ENCODE results near the gene SURF2. TPM values are rescaled to one million over a fixed set of nuclear protein-coding genes. Genes with fewer than 3 reads are reported as not detected.

Gene SURF2
- total and polyA plus RNA-seq, 9 of the 15 experiments (the other 6 are each of a cell fraction or from before 2014, with no cell fraction given) = 5.5 to 82.5 (median 21.3) TPM

- no peak for TF ChIP-seq RNF219 (CRISPR knock-in tag; IDR thresholded peaks at IDR 0.05)
- TF ChIP-seq MAZ (CRISPR knock-in tag; conservative IDR thresholded peaks at IDR 0.05 in 1 of 2, IDR thresholded peaks at IDR 0.05 in 1 of 2) = peak; percentile 83 to 87
- no peak for TF ChIP-seq MCM5 (IDR thresholded peaks at IDR 0.05; ENCODE audit: low read depth)
- peak; percentile 51; the same call in 1 of the 2 replicates for TF ChIP-seq SOX6 (IDR thresholded peaks at IDR 0.05)
- no peak for TF ChIP-seq PTBP1 (IDR thresholded peaks at IDR 0.05; ENCODE audit: low read depth, low read length)
- no peak for TF ChIP-seq GTF3C2 (IDR thresholded peaks at IDR 0.05; ENCODE audit: borderline replicate concordance, extremely low read depth, insufficient read length)
- peak; percentile 93 for TF ChIP-seq THAP12 (CRISPR knock-in tag; IDR thresholded peaks at IDR 0.05)
- peak; percentile 84 for TF ChIP-seq CCNT2 (IDR thresholded peaks at IDR 0.05; ENCODE audit: borderline replicate concordance, extremely low read depth, insufficient read length, low read depth, low read length)
- no peak for TF ChIP-seq PTTG1 (tag; IDR thresholded peaks at IDR 0.05; ENCODE audit: low read depth)
- peak; percentile 94 for TF ChIP-seq ZNF511 (CRISPR knock-in tag; IDR thresholded peaks at IDR 0.05)
- no peak for TF ChIP-seq TCFL5 (CRISPR knock-in tag; conservative IDR thresholded peaks at IDR 0.05)
- peak in 1 of 2 experiments; percentile 89; a peak in 1 of 4 replicates for TF ChIP-seq TEAD1 (CRISPR knock-in tag; IDR thresholded peaks at IDR 0.05)
- no peak for TF ChIP-seq RBM34 (IDR thresholded peaks at IDR 0.05; ENCODE audit: borderline replicate concordance, insufficient read depth, low read length)
- TF ChIP-seq FOXK2 (conservative IDR thresholded peaks at IDR 0.05 in 1 of 2, IDR thresholded peaks at IDR 0.05 in 1 of 2; ENCODE audit: low read depth in 2 of 2) = no peak
- peak; percentile 97 for TF ChIP-seq RBFOX2 (IDR thresholded peaks at IDR 0.05; ENCODE audit: low read depth, low read length)
- no peak for TF ChIP-seq PKNOX1 (IDR thresholded peaks at IDR 0.05)
These were observed 19.6 kb downstream of the SURF2 start, which contains the start of the genes STKLD1 and SURF4 (continued) for GRCh38 chr9:133375724-133376654.
